Hepatocyte (in vitro differentiated cells): Measurements from ENCODE around the gene SLC25A14.

Experiments used
- EZH2 ChIP-seq: fragments of 200-600 bp; sonication (generic); IDR thresholded peaks from 2 replicates; pipeline ENCODE4 v1.6.1; 2016; ENCODE audit warnings: antibody characterized with exemption, mild to moderate bottlenecking, borderline replicate concordance
- EZH2phosphoT487 ChIP-seq: fragments of 200-600 bp; sonication (generic); IDR thresholded peaks from one replicate; pipeline ENCODE4 v1.6.1; 2018; ENCODE audit warnings: antibody characterized with exemption, mild to moderate bottlenecking, low read depth, moderate library complexity; ENCODE audit not compliant: unreplicated experiment, severe bottlenecking
- TF ChIP-seq, protein P1 (sequence below): fragments of 200-600 bp; sonication (generic); IDR thresholded peaks from 2 replicates; pipeline ENCODE4 v1.5.1; 2016; ENCODE audit warnings: antibody characterized with exemption, mild to moderate bottlenecking; ENCODE audit not compliant: poor library complexity

DNA sequence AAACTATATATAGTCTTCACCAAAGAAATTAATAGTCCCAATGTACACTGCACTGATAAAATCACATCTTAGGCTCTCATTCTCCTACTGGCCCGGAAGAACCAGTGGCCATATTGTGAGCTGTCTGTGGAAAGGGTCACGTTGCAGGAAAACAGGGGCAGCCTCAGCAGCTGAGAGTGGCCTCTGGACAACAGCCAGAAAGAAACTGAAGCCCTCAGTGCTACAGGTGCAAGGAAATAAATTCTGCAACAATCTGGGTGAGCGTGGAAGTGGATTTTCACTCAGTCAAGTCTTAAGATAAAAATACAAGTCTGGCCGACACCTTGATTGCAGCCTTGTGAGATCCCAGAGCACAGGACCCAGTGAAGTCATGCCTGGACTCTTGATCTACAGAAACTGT, 3.2 kb upstream of the SLC25A14 start:
- TF ChIP-seq, protein P1, sequence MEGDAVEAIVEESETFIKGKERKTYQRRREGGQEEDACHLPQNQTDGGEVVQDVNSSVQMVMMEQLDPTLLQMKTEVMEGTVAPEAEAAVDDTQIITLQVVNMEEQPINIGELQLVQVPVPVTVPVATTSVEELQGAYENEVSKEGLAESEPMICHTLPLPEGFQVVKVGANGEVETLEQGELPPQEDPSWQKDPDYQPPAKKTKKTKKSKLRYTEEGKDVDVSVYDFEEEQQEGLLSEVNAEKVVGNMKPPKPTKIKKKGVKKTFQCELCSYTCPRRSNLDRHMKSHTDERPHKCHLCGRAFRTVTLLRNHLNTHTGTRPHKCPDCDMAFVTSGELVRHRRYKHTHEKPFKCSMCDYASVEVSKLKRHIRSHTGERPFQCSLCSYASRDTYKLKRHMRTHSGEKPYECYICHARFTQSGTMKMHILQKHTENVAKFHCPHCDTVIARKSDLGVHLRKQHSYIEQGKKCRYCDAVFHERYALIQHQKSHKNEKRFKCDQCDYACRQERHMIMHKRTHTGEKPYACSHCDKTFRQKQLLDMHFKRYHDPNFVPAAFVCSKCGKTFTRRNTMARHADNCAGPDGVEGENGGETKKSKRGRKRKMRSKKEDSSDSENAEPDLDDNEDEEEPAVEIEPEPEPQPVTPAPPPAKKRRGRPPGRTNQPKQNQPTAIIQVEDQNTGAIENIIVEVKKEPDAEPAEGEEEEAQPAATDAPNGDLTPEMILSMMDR, result no peak
- no peak for TF ChIP-seq EZH2phosphoT487
- TF ChIP-seq EZH2, result no peak
